Stimulated activated CD4-positive, alpha-beta T cell treated with anti-CD3 and anti-CD28 coated beads, Interleukin-4, amount 100 ng/mL, for 1 hour (primary cell): ENCODE data around the gene RPS25.
"Not testable (repeated sequence)": the region's sequence is repeated elsewhere in the genome, so short reads cannot be mapped to it uniquely, and the experiment has no call there.

Experiments used
- DNase-seq: peaks from one replicate; pipeline ENCODE4 v3.0.0-alpha.2; 2020

The RPS25 gene

GRCh38 chr11:119018074-119018938, at the start of gene RPS25, which contains the start of gene TRAPPC4:
TSS of gene RPS25 (minus strand) at chr11:119018343. CDS start at chr11:119018284, 59 bp downstream.
TSS of gene TRAPPC4 (plus strand) at chr11:119018766. CDS start at chr11:119018796, 30 bp downstream.
- peak; percentile 94 for DNase-seq

- peak; percentile 99 for DNase-seq
Measured at GRCh38 chr11:119067371-119068222, 49.5 kb upstream of the RPS25 start, which contains the start of gene VPS11. TSS of gene VPS11 (plus strand) at chr11:119067818. CDS start at chr11:119067824, 6 bp downstream.

GRCh38 chr11:119065369-119065768, 47.2 kb upstream of the RPS25 start:
- peak; percentile 38 for DNase-seq

- DNase-seq = no peak
Measured at GRCh38 chr11:119062779-119063178, 44.6 kb upstream of the RPS25 start.

GRCh38 chr11:119061256-119061655, 43.1 kb upstream of the RPS25 start:
- no peak for DNase-seq

GRCh38 chr11:119059128-119059527, 41.0 kb upstream of the RPS25 start:
- not testable (repeated sequence) for DNase-seq

GRCh38 chr11:119057000-119057769, 39.0 kb upstream of the RPS25 start, which contains the start of gene HYOU1:
TSS of gene HYOU1 (minus strand) at chr11:119057205. CDS start at chr11:119056160, 1,045 bp downstream.
- DNase-seq = peak; percentile 99

GRCh38 chr11:119056421-119056999, 38.4 kb upstream of the RPS25 start:
- peak; percentile 43 for DNase-seq

GRCh38 chr11:119055901-119056300, 37.8 kb upstream of the RPS25 start:
- DNase-seq = no peak

GRCh38 chr11:119054418-119054817, 36.3 kb upstream of the RPS25 start:
- DNase-seq = no peak

- DNase-seq = no peak
Measured at GRCh38 chr11:119052163-119052814, 34.1 kb upstream of the RPS25 start.

- DNase-seq = peak; percentile 40
Measured at GRCh38 chr11:119051440-119052162, 33.5 kb upstream of the RPS25 start.

GRCh38 chr11:119049081-119049480, 30.9 kb upstream of the RPS25 start:
- DNase-seq = no peak

GRCh38 chr11:119048644-119049043, 30.5 kb upstream of the RPS25 start:
- DNase-seq = no peak

- no peak for DNase-seq
Measured at GRCh38 chr11:119047205-119047604, 29.1 kb upstream of the RPS25 start.

GRCh38 chr11:119046489-119046888, 28.3 kb upstream of the RPS25 start:
- no peak for DNase-seq

GRCh38 chr11:119044708-119045107, 26.6 kb upstream of the RPS25 start:
- no peak for DNase-seq

GRCh38 chr11:119042927-119043326, 24.8 kb upstream of the RPS25 start:
- DNase-seq = no peak

- no peak for DNase-seq
Measured at GRCh38 chr11:119041821-119042514, 23.8 kb upstream of the RPS25 start.

- DNase-seq = not testable (repeated sequence)
Measured at GRCh38 chr11:119039471-119039870, 21.3 kb upstream of the RPS25 start.
